SJSA1 (cell line): ENCODE results near the gene MLC1. TPM values are rescaled to one million over a fixed set of nuclear protein-coding genes. Genes with fewer than 3 reads are reported as not detected.

Source experiments
- DNase-seq, 2 experiments: peaks; one replicate each; pipeline ENCODE4 v3.0.0-alpha.2; 2015 to 2020; ENCODE audit warnings: low spot score in 2 of 2, low read depth in 1 of 2
- H3K27ac ChIP-seq: fragments of 250-450 bp; sonication (Bioruptor Pico); 2 replicates; pipeline ENCODE4 v1.5.1; 2020; ENCODE audit warnings: mild to moderate bottlenecking, moderate library complexity
- H3K27me3 ChIP-seq: fragments of 250-450 bp; sonication (Bioruptor Pico); replicated peaks from 2 replicates; pipeline ENCODE4 v1.5.1; 2020; ENCODE audit warnings: mild to moderate bottlenecking, moderate library complexity
- H3K36me3 ChIP-seq: fragments of 250-450 bp; sonication (Bioruptor Pico); 2 replicates; pipeline ENCODE4 v1.5.1; 2020; ENCODE audit warnings: mild to moderate bottlenecking
- H3K4me1 ChIP-seq: fragments of 250-450 bp; sonication (Bioruptor Pico); replicated peaks from 2 replicates; pipeline ENCODE4 v1.6.1; 2021; ENCODE audit warnings: mild to moderate bottlenecking
- H3K4me3 ChIP-seq: fragments of 250-450 bp; sonication (Bioruptor Pico); 2 replicates; pipeline ENCODE4 v1.5.1; 2020; ENCODE audit warnings: mild to moderate bottlenecking
- H3K9me3 ChIP-seq: fragments of 250-450 bp; sonication (Bioruptor Pico); replicated peaks from 2 replicates; pipeline ENCODE4 v1.5.1; 2020; ENCODE audit warnings: mild to moderate bottlenecking
- total RNA-seq: library from RNA; depleted of rRNA; stranded (reverse); fragments of >200 nt; shearing (Covaris generic); gene quantifications from 2 replicates; pipeline ENCODE4 v1.2.3, GENCODE V29; 2014

The MLC1 gene
- total RNA-seq, 1 experiment from 2014 or later, result 0.03 TPM

DNA sequence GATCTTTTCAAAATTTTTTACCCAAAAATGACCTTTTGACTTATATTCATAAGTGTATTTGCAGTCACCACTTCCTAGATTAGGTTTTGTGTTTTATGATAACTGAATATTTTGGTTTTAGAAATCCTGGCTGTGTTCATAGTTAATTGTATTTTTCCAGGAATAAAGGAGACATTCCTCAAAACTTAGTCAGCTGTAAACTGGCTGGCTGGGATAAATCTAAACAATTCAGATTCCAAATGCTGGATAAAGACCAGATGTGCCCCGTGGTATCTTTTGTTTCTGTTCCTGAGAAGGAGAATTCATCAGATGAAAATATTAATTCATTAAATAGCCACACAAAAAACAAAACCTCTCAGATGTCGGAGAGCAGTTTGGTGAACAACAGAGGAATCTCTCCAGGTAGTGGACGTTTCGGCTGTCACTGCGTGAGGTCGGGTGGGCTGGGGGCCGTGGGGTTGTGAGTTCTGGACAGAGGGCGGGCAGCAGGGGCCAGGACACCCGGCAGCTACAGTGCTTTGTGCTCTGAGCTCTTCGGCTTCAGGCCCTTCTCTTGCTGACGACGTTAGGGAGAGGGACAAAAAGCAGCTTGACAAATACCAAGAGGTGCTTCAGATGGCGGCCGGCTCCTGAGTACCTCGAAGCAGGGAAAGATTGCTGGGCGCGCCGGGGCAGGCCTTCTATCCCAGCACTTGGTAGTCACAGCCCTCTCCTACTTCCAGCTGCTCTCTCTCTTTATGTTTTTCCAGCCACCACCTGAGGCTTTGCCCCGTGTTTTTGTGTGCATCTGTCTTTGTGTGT, 29.2 kb upstream of the MLC1 start:
- Histone ChIP-seq H3K27me3 (no peaks in the 10 kb centered on the region), H3K4me3 (peak overlapping the region; percentile 31), H3K4me1 (peaks cover 58% of the 10 kb centered on the region), H3K9me3 (no peaks in the 10 kb centered on the region), H3K27ac (peak overlapping the region; percentile 83), H3K36me3 (no peaks in the 10 kb centered on the region)
- DNase-seq, result peak; percentile 58 to 88

DNA sequence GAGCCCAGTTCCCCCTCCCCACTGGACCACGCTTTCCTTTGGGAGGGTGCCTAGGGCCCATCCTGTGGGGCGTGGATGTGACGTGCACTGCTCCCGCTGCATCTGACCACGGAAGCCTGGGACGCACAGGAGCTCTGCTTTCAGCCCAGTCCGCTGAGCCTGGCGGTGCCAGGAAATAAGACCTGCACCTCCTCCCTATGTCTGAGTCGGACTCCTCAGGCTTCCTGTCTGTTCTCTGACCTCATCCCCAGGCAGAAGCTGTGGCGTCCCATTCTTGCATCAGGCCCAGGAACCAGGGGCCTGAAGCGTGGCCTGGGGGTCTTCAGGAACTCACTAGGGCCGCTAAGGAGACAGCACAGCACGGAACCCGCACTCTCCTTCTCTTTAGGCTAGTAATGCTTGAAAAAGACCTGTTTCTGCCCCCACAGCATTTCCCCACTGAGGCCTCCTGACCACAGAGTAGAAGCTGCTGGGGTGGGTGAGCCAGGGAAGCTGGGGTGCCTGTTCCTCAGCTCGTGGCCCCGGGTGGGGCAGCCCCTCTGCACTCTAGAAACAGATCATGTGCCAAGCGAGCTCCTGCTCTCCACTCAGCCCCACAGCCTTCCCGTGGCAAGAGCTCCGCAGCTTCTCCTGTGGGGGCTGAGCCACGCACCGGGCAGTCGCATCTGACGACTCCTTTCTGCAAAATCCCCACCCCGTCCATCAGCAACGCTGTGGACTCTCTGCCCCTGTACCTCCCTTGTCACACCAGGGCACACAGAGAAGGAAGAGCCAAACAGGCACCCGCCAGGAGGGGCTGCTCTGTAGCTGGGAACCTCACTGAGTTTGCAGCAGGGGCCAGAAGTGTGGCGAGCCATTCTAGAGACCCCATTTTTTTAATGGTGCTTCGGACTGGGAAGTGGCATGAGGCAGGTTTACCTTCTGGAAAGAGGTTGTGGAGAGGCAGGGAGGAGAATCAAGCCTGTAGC, 27.2 kb upstream of the MLC1 start:
- no peaks in the 10 kb centered on the region for H3K27me3 ChIP-seq
- H3K27ac ChIP-seq, result peak overlapping the region; percentile 43; the same call in 1 of the 2 replicates
- peaks cover 40% of the 10 kb centered on the region for H3K4me1 ChIP-seq
- H3K36me3 ChIP-seq, result no peaks in the 10 kb centered on the region
- DNase-seq, result peak in 1 of 2 experiments; percentile 63
- no peak overlapping the region for H3K4me3 ChIP-seq
- H3K9me3 ChIP-seq, result no peaks in the 10 kb centered on the region

DNA sequence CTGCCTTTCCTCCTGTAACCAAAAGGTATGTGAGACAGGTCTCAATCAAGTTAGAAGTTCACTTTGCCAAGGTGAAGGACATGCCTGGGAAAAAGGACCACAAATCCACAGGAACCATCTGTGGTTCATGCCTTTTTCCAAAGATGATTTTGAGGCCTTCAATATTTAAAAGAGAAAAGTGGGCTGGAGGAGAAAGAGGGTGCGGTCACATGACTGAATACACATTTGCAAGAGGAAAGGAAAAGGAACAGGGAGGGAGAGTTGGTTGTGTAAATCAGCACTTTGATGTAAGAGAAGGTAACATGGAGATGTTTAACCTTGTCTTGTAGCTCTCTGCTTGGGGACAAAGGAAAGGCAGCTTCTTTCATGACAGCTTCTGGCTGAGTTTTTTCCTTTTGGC, 25.8 kb upstream of the MLC1 start:
- no peak for DNase-seq
- Histone ChIP-seq H3K4me1 (peaks cover 40% of the 10 kb centered on the region), H3K27ac (no peak overlapping the region), H3K4me3 (no peak overlapping the region), H3K27me3 (no peaks in the 10 kb centered on the region), H3K9me3 (no peaks in the 10 kb centered on the region), H3K36me3 (no peaks in the 10 kb centered on the region)

DNA sequence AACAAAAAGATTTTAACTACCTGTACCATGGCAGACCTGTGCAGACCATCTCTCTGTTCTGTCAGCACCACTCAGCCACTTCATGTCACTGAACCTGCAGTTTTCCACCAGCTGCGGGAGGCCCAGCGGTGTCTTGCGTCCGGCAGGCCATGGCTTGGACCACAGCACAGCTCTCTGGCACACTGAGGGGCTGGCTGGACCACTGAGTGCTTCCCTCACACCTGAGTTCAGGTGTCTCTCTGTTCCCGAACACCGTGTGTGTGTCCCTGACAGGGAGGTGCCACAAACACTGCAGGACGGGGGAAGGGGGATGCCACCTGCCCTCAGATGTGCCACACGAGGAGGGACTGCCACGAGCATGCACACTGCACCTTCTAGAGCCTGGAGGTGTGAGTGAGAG, 22.3 kb upstream of the MLC1 start:
- Histone ChIP-seq H3K9me3 (no peaks in the 10 kb centered on the region), H3K36me3 (no peaks in the 10 kb centered on the region), H3K27ac (no peak overlapping the region), H3K27me3 (no peaks in the 10 kb centered on the region), H3K4me1 (peaks cover 9% of the 10 kb centered on the region), H3K4me3 (no peak overlapping the region)
- DNase-seq, result peak in 1 of 2 experiments; percentile 26

DNA sequence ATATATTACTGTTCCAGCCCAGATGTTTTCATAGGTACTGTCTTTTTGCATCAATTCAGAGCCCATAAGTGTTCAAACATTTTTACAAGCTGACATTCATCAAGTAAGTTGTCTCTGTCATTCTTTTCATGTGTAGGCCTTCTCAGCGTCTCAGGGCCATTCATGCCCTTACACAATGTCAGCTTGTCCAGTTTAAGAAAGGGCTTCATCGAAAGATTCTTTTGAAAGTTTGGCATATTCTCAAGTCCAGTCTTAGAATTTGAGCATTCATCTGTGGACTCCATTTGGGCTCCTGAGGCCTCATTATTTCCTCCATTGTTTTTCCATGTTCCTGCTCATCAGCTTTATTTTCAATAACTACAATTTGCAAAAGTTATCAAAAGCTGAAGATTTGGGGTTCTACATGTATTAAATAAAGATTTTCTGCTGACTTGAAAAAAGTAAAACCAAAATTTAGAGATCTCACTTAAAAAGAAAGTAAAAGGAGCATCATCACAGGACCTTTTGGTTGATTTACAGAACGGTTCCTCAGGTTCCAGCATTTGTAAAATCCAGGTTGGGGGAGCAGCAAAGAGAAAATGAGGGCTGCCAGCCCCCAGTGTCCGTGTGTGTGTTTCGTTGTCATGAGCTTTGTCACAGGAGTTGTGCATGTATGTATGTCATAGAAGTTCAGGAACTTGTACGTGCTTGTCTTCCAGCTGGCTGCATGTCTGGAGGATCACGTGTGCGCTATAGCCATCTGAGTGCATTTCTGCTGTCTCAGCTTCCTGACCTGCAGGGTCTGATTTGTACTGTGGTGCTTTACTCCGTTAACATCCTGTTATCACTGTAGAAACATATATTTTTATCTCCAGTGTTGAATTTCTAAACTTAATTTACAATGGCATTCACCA, 20.2 kb upstream of the MLC1 start:
- H3K9me3 ChIP-seq, result no peaks in the 10 kb centered on the region
- H3K36me3 ChIP-seq, result no peaks in the 10 kb centered on the region
- H3K27ac ChIP-seq, result no peak overlapping the region
- H3K4me3 ChIP-seq, result no peak overlapping the region
- H3K4me1 ChIP-seq, result no peaks in the 10 kb centered on the region
- no peak for DNase-seq
- H3K27me3 ChIP-seq, result no peaks in the 10 kb centered on the region

DNA sequence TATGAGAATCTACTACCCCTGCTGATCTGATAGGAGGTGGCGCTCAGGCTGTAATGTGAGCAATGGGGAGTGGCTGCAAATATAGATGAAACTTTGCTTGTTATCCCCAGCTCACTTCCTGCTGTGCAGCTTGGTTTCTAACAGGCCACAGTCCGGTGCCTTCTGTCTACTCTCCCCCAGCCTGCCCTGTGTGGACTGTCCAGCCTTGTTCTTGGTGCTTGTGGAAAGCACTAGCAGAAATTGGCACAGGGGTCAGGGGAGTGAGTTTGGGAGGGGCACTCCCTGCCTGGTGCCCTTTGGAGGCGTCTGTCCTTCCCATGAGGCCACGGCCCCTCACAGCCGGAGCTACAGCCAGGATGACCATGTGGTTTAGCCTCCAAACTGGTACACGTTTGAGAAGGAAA, 18.9 kb upstream of the MLC1 start:
- H3K36me3 ChIP-seq, result no peaks in the 10 kb centered on the region
- H3K27me3 ChIP-seq, result no peaks in the 10 kb centered on the region
- H3K27ac ChIP-seq, result no peak overlapping the region
- no peak overlapping the region for H3K4me3 ChIP-seq
- H3K4me1 ChIP-seq, result no peaks in the 10 kb centered on the region
- DNase-seq, result no peak
- no peaks in the 10 kb centered on the region for H3K9me3 ChIP-seq

DNA sequence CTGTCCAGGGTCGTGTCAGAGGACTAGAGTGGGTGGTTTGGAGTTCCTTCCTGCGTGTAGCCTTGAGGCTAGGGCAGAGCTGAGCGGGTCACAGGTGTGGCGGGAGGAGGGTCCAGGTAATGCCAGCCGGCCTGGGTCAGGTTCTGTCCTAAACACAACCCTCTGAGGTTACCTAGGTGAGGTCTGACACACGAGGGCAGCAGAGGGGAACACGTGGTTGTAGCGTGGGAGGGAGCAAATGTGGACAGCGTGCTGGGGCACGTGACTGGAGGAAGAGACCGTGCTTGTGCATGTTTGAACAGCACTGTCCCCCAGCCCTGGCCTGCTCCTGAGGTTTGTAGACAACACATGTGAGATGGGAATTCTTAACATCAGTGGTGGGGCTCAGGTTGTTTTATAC, 17.7 kb upstream of the MLC1 start:
- H3K27me3 ChIP-seq, result no peaks in the 10 kb centered on the region
- no peaks in the 10 kb centered on the region for H3K4me1 ChIP-seq
- no peak for DNase-seq
- no peak overlapping the region for H3K27ac ChIP-seq
- no peak overlapping the region for H3K4me3 ChIP-seq
- no peaks in the 10 kb centered on the region for H3K36me3 ChIP-seq
- H3K9me3 ChIP-seq, result no peaks in the 10 kb centered on the region

DNA sequence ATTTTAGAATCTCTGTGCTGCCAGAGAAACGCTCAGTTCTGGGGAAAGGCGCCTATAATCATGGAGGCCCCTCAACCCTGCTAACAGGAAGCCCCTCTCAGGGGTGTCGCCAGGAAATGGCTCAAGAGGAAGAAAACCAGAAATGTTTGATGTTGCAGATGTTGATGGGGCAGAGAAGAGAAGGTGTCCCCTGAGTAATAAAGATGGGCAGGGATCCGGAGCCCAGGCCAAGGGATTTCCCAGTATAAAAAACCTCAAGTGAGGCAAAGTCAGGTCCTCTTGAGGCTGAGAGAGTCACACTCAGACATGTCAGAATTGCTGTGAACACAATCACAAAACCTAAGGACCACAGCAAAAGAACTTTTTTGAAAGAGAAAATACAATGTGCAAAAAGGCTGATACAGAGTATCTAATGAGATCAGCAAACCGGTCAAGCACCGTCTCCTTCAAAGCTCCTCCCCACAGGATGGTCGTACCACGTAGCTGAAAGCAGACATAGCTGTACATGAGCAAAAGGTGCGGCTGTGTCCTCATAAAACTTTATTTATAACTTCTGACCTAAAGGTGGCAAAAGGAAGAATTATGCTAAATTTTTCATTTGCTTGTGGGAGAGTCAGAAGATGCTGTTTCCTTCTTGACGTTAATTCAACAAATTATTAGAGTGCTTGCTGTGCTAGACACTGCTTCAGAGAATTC, 16.8 kb upstream of the MLC1 start:
- Histone ChIP-seq H3K27me3 (no peaks in the 10 kb centered on the region), H3K9me3 (no peaks in the 10 kb centered on the region), H3K4me3 (no peak overlapping the region), H3K27ac (no peak overlapping the region), H3K36me3 (no peaks in the 10 kb centered on the region), H3K4me1 (no peaks in the 10 kb centered on the region)
- DNase-seq, result no peak

DNA sequence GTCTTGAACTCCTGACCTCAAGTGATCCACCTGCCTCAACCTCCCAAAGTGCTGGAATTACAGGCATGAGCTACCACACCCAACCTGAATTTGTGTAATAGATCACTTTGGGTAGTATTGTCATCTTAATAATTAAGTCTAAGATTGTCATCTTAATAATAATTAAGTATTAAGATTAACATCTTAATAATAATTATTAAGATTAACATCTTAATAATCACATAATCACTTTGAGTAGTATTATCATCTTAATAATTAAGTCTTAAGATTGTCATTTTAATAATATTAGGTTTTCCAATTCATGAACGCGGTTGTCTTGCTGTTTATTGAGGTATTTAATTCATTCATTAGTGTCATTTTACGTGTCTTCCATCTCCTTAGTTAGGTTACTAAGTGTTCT, 12.8 kb upstream of the MLC1 start:
- H3K27me3 ChIP-seq, result peaks cover 7% of the 10 kb centered on the region; the same call in 1 of the 2 replicates

DNA sequence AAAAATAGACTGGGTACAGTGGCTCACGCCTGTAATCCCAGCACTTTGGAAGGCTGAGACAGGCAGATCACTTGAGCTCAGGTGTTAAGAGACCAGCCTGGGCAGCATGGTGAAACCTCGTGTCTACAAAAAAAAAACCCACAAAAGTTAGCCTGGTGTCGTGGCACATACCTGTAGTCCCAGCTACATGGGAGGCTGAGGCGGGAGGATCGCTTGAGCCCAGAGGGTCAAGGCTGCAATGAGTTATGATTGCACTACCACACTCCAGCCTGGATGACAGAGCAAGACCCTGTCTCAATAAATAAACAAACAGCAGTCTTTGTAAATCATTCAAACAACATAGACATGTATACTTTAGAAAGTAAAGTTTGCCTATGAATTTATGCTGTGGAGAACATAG, 7.1 kb upstream of the MLC1 start:
- H3K4me3 ChIP-seq, result no peak overlapping the region
- H3K27ac ChIP-seq, result no peak overlapping the region
- no peaks in the 10 kb centered on the region for H3K36me3 ChIP-seq
- H3K9me3 ChIP-seq, result peaks cover 7% of the 10 kb centered on the region
- no peaks in the 10 kb centered on the region for H3K4me1 ChIP-seq
- no peak for DNase-seq
- H3K27me3 ChIP-seq, result peaks cover 7% of the 10 kb centered on the region

More for the DNA sequence above, 12.8 kb upstream of the MLC1 start:
- Histone ChIP-seq H3K27ac (no peak overlapping the region), H3K4me3 (no peak overlapping the region), H3K36me3 (no peaks in the 10 kb centered on the region), H3K9me3 (no peaks in the 10 kb centered on the region), H3K4me1 (no peaks in the 10 kb centered on the region)
- DNase-seq, result no peak

DNA sequence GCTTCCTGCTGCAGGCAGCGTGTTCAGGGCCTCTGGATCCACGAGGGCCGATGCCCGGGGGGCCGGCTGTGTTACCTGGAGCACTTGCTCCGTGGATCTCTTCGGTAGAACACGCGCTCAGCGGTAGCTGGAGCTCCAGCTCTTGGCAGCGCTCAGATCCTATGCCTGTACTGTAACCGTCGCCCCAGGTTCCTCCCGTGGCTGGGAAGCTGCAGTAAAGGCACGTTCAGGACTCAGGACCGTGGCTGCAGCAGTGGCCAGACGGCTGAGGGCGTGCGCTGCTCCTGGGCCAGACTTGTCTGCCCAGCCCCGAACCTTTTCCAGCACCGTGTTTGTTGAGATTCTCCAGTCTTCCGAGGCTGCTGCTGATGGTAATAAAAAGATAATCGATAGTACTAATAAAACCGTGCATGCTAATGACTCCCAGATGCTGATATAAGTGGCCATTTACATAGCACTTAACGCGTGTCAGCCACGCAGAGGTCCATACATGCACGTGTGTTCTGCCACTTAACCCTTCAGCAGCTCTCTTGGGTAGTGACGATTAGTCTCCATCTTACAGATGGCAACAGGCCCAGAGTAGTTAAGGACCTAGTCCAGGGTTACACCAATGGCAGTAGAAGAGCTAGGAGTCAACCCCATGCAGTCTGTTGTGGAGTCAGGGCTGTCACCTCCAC, 6.0 kb upstream of the MLC1 start:
- no peak for DNase-seq
- Histone ChIP-seq H3K9me3 (peaks cover 10% of the 10 kb centered on the region), H3K27me3 (peaks cover 5% of the 10 kb centered on the region), H3K27ac (no peak overlapping the region), H3K4me3 (no peak overlapping the region), H3K4me1 (no peaks in the 10 kb centered on the region), H3K36me3 (no peaks in the 10 kb centered on the region)

DNA sequence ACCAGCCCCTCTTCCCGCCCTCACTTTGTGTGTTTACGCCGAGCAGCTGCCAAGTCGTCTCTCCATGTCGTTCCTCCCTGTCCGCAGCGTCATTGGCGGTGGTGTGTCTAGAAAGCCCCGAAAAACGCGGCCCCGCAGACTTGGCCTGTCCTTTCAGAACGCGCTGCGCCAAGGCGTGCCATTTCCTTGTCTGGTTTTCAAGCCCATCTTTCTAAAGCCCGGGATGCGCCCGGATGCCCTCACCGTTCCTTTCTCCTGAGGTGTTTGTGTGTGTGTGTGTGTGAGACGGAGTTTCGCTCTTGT, 5.1 kb upstream of the MLC1 start:
- Histone ChIP-seq H3K4me1 (no peaks in the 10 kb centered on the region), H3K9me3 (peaks cover 10% of the 10 kb centered on the region), H3K4me3 (no peak overlapping the region), H3K36me3 (no peaks in the 10 kb centered on the region), H3K27me3 (no peaks in the 10 kb centered on the region; the same call in 1 of the 2 replicates), H3K27ac (no peak overlapping the region)
- no peak for DNase-seq
